Esophagus squamous epithelium (tissue), 4 donors: ENCODE measurements around the gene ALOXE3.
"Not testable (repeated sequence)": the region's sequence is repeated elsewhere in the genome, so short reads cannot be mapped to it uniquely, and the experiment has no call there.

Experiments
- CTCF ChIP-seq, 6 experiments: fragments of 450-650 bp in 4 of 6; fragments of 200-600 bp in 2 of 6; sonication (generic) in 2 of 6; IDR thresholded peaks; one replicate each; pipeline ENCODE4 v1.5.1; 2016 to 2019; ENCODE audit warnings: antibody characterized with exemption in 6 of 6, mild to moderate bottlenecking in 4 of 6, moderate library complexity in 4 of 6
- POLR2A ChIP-seq, 4 donors: fragments of 450-650 bp; IDR thresholded peaks; one replicate each; pipeline ENCODE4 v1.6.1; 2017; ENCODE audit warnings: antibody characterized with exemption in 4 of 4, mild to moderate bottlenecking in 4 of 4, moderate library complexity in 3 of 4

- TF ChIP-seq CTCF, POLR2A (IDR thresholded peaks at IDR 0.05): not testable (repeated sequence)
Measured at GRCh38 chr17:8106980-8107379, 11.3 kb downstream of the ALOXE3 start.
